Rectal smooth muscle tissue (tissue), 1 donor: ENCODE results near the gene CAPNS1.

Experiments used
- H3K27ac ChIP-seq: one replicate; pipeline ENCODE4 v1.7.0; 2013; ENCODE audit warnings: low read depth, low read length, inconsistent platforms
- H3K27me3 ChIP-seq: one replicate; pipeline ENCODE4 v1.7.0; 2013; ENCODE audit warnings: low read length; ENCODE audit not compliant: control insufficient read depth, insufficient read depth
- H3K36me3 ChIP-seq: one replicate; pipeline ENCODE4 v1.7.0; 2013; ENCODE audit warnings: low read length; ENCODE audit not compliant: control insufficient read depth, insufficient read depth
- H3K4me1 ChIP-seq: one replicate; pipeline ENCODE4 v1.7.0; 2013; ENCODE audit warnings: low read length; ENCODE audit not compliant: control insufficient read depth, insufficient read depth
- H3K4me3 ChIP-seq: one replicate; pipeline ENCODE4 v1.7.0; 2013; ENCODE audit warnings: low read length
- H3K9ac ChIP-seq: one replicate; pipeline ENCODE4 v1.7.0; 2013; ENCODE audit warnings: low read length

Gene CAPNS1

GRCh38 chr19:36139473-36140303 lies at the start of gene CAPNS1:
TSS of gene CAPNS1 (plus strand) at chr19:36140066. CDS start at chr19:36141012, 946 bp downstream.
- Histone ChIP-seq H3K27me3 (no peaks in the 10 kb centered on the region), H3K27ac (peak within 1 kb of the TSS; percentile 95), H3K4me1 (peaks cover 6% of the 10 kb centered on the region), H3K36me3 (peaks cover 15% of the 10 kb centered on the region), H3K9ac (peak within 1 kb of the TSS; percentile 92), H3K4me3 (peak within 1 kb of the TSS; percentile 98)

- Histone ChIP-seq H3K4me1 (no peaks in the 10 kb centered on the region), H3K36me3 (no peaks in the 10 kb centered on the region), H3K9ac (no peak overlapping the region), H3K27me3 (no peaks in the 10 kb centered on the region), H3K4me3 (no peak overlapping the region), H3K27ac (no peak overlapping the region)
Observed at GRCh38 chr19:36090910-36091695, 48.8 kb upstream of the CAPNS1 start.

GRCh38 chr19:36092566-36092965 lies 47.3 kb upstream of the CAPNS1 start:
- Histone ChIP-seq H3K27ac (no peak overlapping the region), H3K36me3 (no peaks in the 10 kb centered on the region)

GRCh38 chr19:36093146-36093662 lies 46.7 kb upstream of the CAPNS1 start:
- Histone ChIP-seq H3K27me3 (no peaks in the 10 kb centered on the region), H3K9ac (no peak overlapping the region), H3K27ac (no peak overlapping the region), H3K36me3 (no peaks in the 10 kb centered on the region), H3K4me3 (no peak overlapping the region), H3K4me1 (no peaks in the 10 kb centered on the region)

More at GRCh38 chr19:36092566-36092965, 47.3 kb upstream of the CAPNS1 start:
- Histone ChIP-seq H3K9ac (no peak overlapping the region), H3K27me3 (no peaks in the 10 kb centered on the region), H3K4me3 (no peak overlapping the region), H3K4me1 (no peaks in the 10 kb centered on the region)

GRCh38 chr19:36093687-36094086 lies 46.2 kb upstream of the CAPNS1 start:
- no peak overlapping the region for H3K9ac ChIP-seq
- no peak overlapping the region for H3K27ac ChIP-seq
- no peaks in the 10 kb centered on the region for H3K36me3 ChIP-seq
- H3K4me1 ChIP-seq, result no peaks in the 10 kb centered on the region
- no peaks in the 10 kb centered on the region for H3K27me3 ChIP-seq
- no peak overlapping the region for H3K4me3 ChIP-seq

GRCh38 chr19:36097036-36097435 lies 42.8 kb upstream of the CAPNS1 start:
- H3K4me3 ChIP-seq, result no peak overlapping the region
- H3K27me3 ChIP-seq, result no peaks in the 10 kb centered on the region
- H3K27ac ChIP-seq, result no peak overlapping the region
- no peak overlapping the region for H3K9ac ChIP-seq
- H3K4me1 ChIP-seq, result no peaks in the 10 kb centered on the region
- no peaks in the 10 kb centered on the region for H3K36me3 ChIP-seq

GRCh38 chr19:36099166-36099785 lies 40.6 kb upstream of the CAPNS1 start:
- Histone ChIP-seq H3K27ac (no peak overlapping the region), H3K9ac (no peak overlapping the region), H3K4me3 (no peak overlapping the region), H3K4me1 (no peaks in the 10 kb centered on the region), H3K36me3 (no peaks in the 10 kb centered on the region), H3K27me3 (no peaks in the 10 kb centered on the region)

GRCh38 chr19:36100476-36100875 lies 39.4 kb upstream of the CAPNS1 start:
- no peaks in the 10 kb centered on the region for H3K27me3 ChIP-seq
- H3K27ac ChIP-seq, result no peak overlapping the region
- no peaks in the 10 kb centered on the region for H3K36me3 ChIP-seq
- H3K9ac ChIP-seq, result no peak overlapping the region
- H3K4me1 ChIP-seq, result no peaks in the 10 kb centered on the region
- no peak overlapping the region for H3K4me3 ChIP-seq

GRCh38 chr19:36101550-36102327 lies 38.1 kb upstream of the CAPNS1 start:
- H3K27me3 ChIP-seq, result no peaks in the 10 kb centered on the region
- no peak overlapping the region for H3K4me3 ChIP-seq
- H3K9ac ChIP-seq, result no peak overlapping the region
- H3K27ac ChIP-seq, result no peak overlapping the region
- H3K4me1 ChIP-seq, result no peaks in the 10 kb centered on the region
- no peaks in the 10 kb centered on the region for H3K36me3 ChIP-seq

- Histone ChIP-seq H3K27ac (no peak overlapping the region), H3K4me1 (no peaks in the 10 kb centered on the region), H3K4me3 (no peak overlapping the region), H3K9ac (no peak overlapping the region), H3K27me3 (no peaks in the 10 kb centered on the region), H3K36me3 (no peaks in the 10 kb centered on the region)
Observed at GRCh38 chr19:36103040-36103626, 36.7 kb upstream of the CAPNS1 start.

- no peak overlapping the region for H3K27ac ChIP-seq
- no peaks in the 10 kb centered on the region for H3K27me3 ChIP-seq
- H3K9ac ChIP-seq, result no peak overlapping the region
- H3K4me3 ChIP-seq, result no peak overlapping the region
- H3K4me1 ChIP-seq, result no peaks in the 10 kb centered on the region
- no peaks in the 10 kb centered on the region for H3K36me3 ChIP-seq
Observed at GRCh38 chr19:36103842-36104552, 35.9 kb upstream of the CAPNS1 start.
